Smooth muscle cell (in vitro differentiated cells): ENCODE data around the gene FBN1. TPM values are rescaled to one million over a fixed set of nuclear protein-coding genes. Genes with fewer than 3 reads are reported as not detected.

Source experiments
- DNase-seq: peaks from one replicate; lab custom pipeline; 2025; ENCODE audit not compliant: unreplicated experiment; lab: John Stamatoyannopoulos, UW
- H2AFZ ChIP-seq: fragments of 200-600 bp; sonication (generic); 2 replicates; pipeline ENCODE4 v1.6.0; 2016; ENCODE audit warnings: antibody characterized with exemption, low read depth, mild to moderate bottlenecking
- H3F3A ChIP-seq: fragments of 200-600 bp; sonication (generic); 2 replicates; pipeline ENCODE4 v1.6.0; 2017; ENCODE audit warnings: antibody characterized with exemption, low read depth
- H3K27ac ChIP-seq: fragments of 200-600 bp; sonication (generic); 2 replicates; pipeline ENCODE4 v1.5.1; 2016; ENCODE audit warnings: low read depth, mild to moderate bottlenecking
- H3K27me3 ChIP-seq: fragments of 200-600 bp; sonication (generic); 2 replicates; pipeline ENCODE4 v1.6.1; 2016; ENCODE audit warnings: low read depth, mild to moderate bottlenecking
- H3K36me3 ChIP-seq: fragments of 200-600 bp; sonication (generic); 2 replicates; pipeline ENCODE4 v1.5.1; 2016; ENCODE audit warnings: low read depth
- H3K4me1 ChIP-seq: fragments of 200-600 bp; sonication (generic); 2 replicates; pipeline ENCODE4 v1.5.1; 2016; ENCODE audit warnings: low read depth
- H3K4me2 ChIP-seq: fragments of 200-600 bp; sonication (generic); 2 replicates; pipeline ENCODE4 v1.6.0; 2016; ENCODE audit warnings: mild to moderate bottlenecking
- H3K4me3 ChIP-seq: fragments of 200-600 bp; sonication (generic); 2 replicates; pipeline ENCODE4 v1.5.1; 2016; ENCODE audit warnings: mild to moderate bottlenecking
- H3K79me2 ChIP-seq: fragments of 200-600 bp; sonication (generic); 2 replicates; pipeline ENCODE4 v1.6.0; 2016; ENCODE audit warnings: low read depth, mild to moderate bottlenecking
- H3K9ac ChIP-seq: fragments of 200-600 bp; sonication (generic); 2 replicates; pipeline ENCODE4 v1.6.0; 2016; ENCODE audit warnings: low read depth
- H3K9me3 ChIP-seq: fragments of 200-600 bp; sonication (generic); replicated peaks from 2 replicates; pipeline ENCODE4 v1.5.1; 2016; ENCODE audit warnings: low read depth
- H4K20me1 ChIP-seq: fragments of 200-600 bp; sonication (generic); 2 replicates; pipeline ENCODE4 v1.6.0; 2016; ENCODE audit warnings: low read depth
- WGBS: methylation state at CpG from one replicate; pipeline ENCODE4 v1.1.7; 2016; ENCODE audit warnings: low lambda C conversion rate; 5-methylcytosine and 5-hydroxymethylcytosine counted together
- polyA plus RNA-seq: library from polyadenylated mRNA; unstranded; fragments of >200 nt; fragmentation: Nextera tagmentation; extraction: Ambion mirVana; gene quantifications from 2 replicates; pipeline ENCODE4 v1.2.1, GENCODE V29; 2016
- total RNA-seq: library from RNA; depleted of rRNA; stranded (reverse); fragments of >200 nt; gene quantifications from 2 replicates; pipeline ENCODE4 v1.2.3, GENCODE V29; 2014
- TF ChIP-seq, protein P1 (sequence below): fragments of 200-600 bp; sonication (generic); IDR thresholded peaks from 2 replicates; pipeline ENCODE4 v1.5.1; 2017; ENCODE audit warnings: borderline replicate concordance, mild to moderate bottlenecking, antibody characterized with exemption; ENCODE audit not compliant: insufficient read depth, poor library complexity, severe bottlenecking

The FBN1 gene
- total and polyA plus RNA-seq, 2 experiments from 2014 or later = 137 to 330 TPM

- no peaks in the 10 kb centered on the region for H3F3A ChIP-seq
- H4K20me1 ChIP-seq = no peaks in the 10 kb centered on the region
- TF ChIP-seq, protein P1, sequence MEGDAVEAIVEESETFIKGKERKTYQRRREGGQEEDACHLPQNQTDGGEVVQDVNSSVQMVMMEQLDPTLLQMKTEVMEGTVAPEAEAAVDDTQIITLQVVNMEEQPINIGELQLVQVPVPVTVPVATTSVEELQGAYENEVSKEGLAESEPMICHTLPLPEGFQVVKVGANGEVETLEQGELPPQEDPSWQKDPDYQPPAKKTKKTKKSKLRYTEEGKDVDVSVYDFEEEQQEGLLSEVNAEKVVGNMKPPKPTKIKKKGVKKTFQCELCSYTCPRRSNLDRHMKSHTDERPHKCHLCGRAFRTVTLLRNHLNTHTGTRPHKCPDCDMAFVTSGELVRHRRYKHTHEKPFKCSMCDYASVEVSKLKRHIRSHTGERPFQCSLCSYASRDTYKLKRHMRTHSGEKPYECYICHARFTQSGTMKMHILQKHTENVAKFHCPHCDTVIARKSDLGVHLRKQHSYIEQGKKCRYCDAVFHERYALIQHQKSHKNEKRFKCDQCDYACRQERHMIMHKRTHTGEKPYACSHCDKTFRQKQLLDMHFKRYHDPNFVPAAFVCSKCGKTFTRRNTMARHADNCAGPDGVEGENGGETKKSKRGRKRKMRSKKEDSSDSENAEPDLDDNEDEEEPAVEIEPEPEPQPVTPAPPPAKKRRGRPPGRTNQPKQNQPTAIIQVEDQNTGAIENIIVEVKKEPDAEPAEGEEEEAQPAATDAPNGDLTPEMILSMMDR = no peak
- no peaks in the 10 kb centered on the region for H3K36me3 ChIP-seq
- no peaks in the 10 kb centered on the region for H3K79me2 ChIP-seq
- no peak overlapping the region for H3K27ac ChIP-seq
- H3K27me3 ChIP-seq = no peaks in the 10 kb centered on the region
- DNase-seq = no peak
- H3K4me2 ChIP-seq = no peak overlapping the region
- H3K4me1 ChIP-seq = no peaks in the 10 kb centered on the region
- H3K4me3 ChIP-seq = no peak overlapping the region
- 92% methylated on average over 3 of the region's 3 CpGs for WGBS
- no peaks in the 10 kb centered on the region for H3K9me3 ChIP-seq
- no peak overlapping the region for H2AFZ ChIP-seq
- no peak overlapping the region for H3K9ac ChIP-seq
Measured at GRCh38 chr15:48374472-48374871, 271.0 kb downstream of the FBN1 start.

GRCh38 chr15:48373821-48374451 lies 271.6 kb downstream of the FBN1 start:
- H3F3A ChIP-seq = no peaks in the 10 kb centered on the region
- TF ChIP-seq, protein P1 = no peak
- H3K79me2 ChIP-seq = no peaks in the 10 kb centered on the region
- no peak overlapping the region for H2AFZ ChIP-seq
- WGBS = 64% methylated on average over 10 of the region's 10 CpGs
- no peak overlapping the region for H3K4me3 ChIP-seq
- no peaks in the 10 kb centered on the region for H3K27me3 ChIP-seq
- no peak overlapping the region for H3K9ac ChIP-seq
- no peaks in the 10 kb centered on the region for H3K36me3 ChIP-seq
- H3K9me3 ChIP-seq = no peaks in the 10 kb centered on the region
- H3K27ac ChIP-seq = no peak overlapping the region
- H3K4me1 ChIP-seq = no peaks in the 10 kb centered on the region
- no peak for DNase-seq
- H4K20me1 ChIP-seq = no peaks in the 10 kb centered on the region
- H3K4me2 ChIP-seq = no peak overlapping the region

- TF ChIP-seq, protein P1 = no peak
- Histone ChIP-seq H3K4me2 (no peak overlapping the region), H3K9ac (no peak overlapping the region), H3K4me3 (no peak overlapping the region), H3K79me2 (no peaks in the 10 kb centered on the region), H3F3A (no peaks in the 10 kb centered on the region), H2AFZ (no peak overlapping the region), H3K36me3 (no peaks in the 10 kb centered on the region), H3K9me3 (no peaks in the 10 kb centered on the region), H4K20me1 (no peaks in the 10 kb centered on the region), H3K27me3 (no peaks in the 10 kb centered on the region), H3K27ac (no peak overlapping the region), H3K4me1 (no peaks in the 10 kb centered on the region)
- 39% methylated on average over 2 of the region's 2 CpGs for WGBS
- no peak for DNase-seq
Measured at GRCh38 chr15:48371961-48372360, 273.5 kb downstream of the FBN1 start.

DNA sequence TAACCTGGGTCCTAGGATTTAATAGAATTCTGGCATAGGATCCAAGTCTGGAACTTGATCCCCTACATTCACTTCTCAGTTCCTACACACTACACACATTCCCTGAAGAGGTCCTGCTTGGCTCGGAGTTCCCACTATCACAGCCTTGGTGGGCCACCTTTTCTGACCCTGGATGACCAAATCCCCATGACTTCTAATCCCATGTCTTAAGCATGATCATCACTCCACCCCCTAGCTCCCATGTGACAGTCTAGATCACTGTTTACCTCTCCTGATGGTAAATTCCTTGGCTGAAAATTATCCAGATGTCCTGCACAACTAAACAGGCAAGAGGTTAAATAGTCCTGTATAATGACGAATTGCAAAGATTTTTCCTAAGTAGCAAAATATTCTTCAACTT lies 274.0 kb downstream of the FBN1 start:
- H3K36me3 ChIP-seq = no peaks in the 10 kb centered on the region
- H3K4me1 ChIP-seq = no peaks in the 10 kb centered on the region
- DNase-seq = no peak
- no peak overlapping the region for H2AFZ ChIP-seq
- H3K9me3 ChIP-seq = no peaks in the 10 kb centered on the region
- H3K4me3 ChIP-seq = no peak overlapping the region
- H3F3A ChIP-seq = no peaks in the 10 kb centered on the region
- H3K27ac ChIP-seq = no peak overlapping the region
- no peaks in the 10 kb centered on the region for H3K79me2 ChIP-seq
- H3K4me2 ChIP-seq = no peak overlapping the region
- TF ChIP-seq, protein P1 = no peak
- 89% methylated on average over 2 of the region's 2 CpGs for WGBS
- H3K9ac ChIP-seq = no peak overlapping the region
- H3K27me3 ChIP-seq = no peaks in the 10 kb centered on the region
- no peaks in the 10 kb centered on the region for H4K20me1 ChIP-seq
